GM18868 (cell line): Measurements from ENCODE around the gene HOXD4.

Experiments
- ATAC-seq: cut with Tn5 transposase; IDR thresholded peaks from one replicate; pipeline ENCODE4 v1.9.1; 2021; ENCODE audit warnings: mild to moderate bottlenecking, moderate library complexity; ENCODE audit not compliant: unreplicated experiment

The HOXD4 gene

GRCh38 chr2:176114120-176114929 is 37.0 kb upstream of the HOXD4 start:
- no peak for ATAC-seq

GRCh38 chr2:176114930-176115625 is 36.3 kb upstream of the HOXD4 start:
- no peak for ATAC-seq

GRCh38 chr2:176115883-176116813 is 35.2 kb upstream of the HOXD4 start, which contains the start of gene HOXD10:
TSS of gene HOXD10 (plus strand) at chr2:176116778. CDS start at chr2:176116834, 56 bp downstream.
- no peak for ATAC-seq

GRCh38 chr2:176117162-176117822 is 34.1 kb upstream of the HOXD4 start:
- no peak for ATAC-seq

- no peak for ATAC-seq
Measured at GRCh38 chr2:176117823-176118371, 33.5 kb upstream of the HOXD4 start.

GRCh38 chr2:176118601-176119339 is 32.6 kb upstream of the HOXD4 start:
- ATAC-seq = no peak

GRCh38 chr2:176120364-176121189 is 30.8 kb upstream of the HOXD4 start:
- no peak for ATAC-seq

GRCh38 chr2:176121190-176122051 is 29.9 kb upstream of the HOXD4 start:
- ATAC-seq = no peak

- no peak for ATAC-seq
Measured at GRCh38 chr2:176122052-176122682, 29.2 kb upstream of the HOXD4 start.

- no peak for ATAC-seq
Measured at GRCh38 chr2:176122683-176123410, 28.5 kb upstream of the HOXD4 start, which contains the start of gene HOXD9. TSS of gene HOXD9 (plus strand) at chr2:176122719. CDS start at chr2:176122769, 50 bp downstream.

GRCh38 chr2:176123411-176124109 is 27.8 kb upstream of the HOXD4 start:
- ATAC-seq = no peak

- ATAC-seq = no peak
Measured at GRCh38 chr2:176124110-176124946, 27.0 kb upstream of the HOXD4 start.

GRCh38 chr2:176124947-176125771 is 26.2 kb upstream of the HOXD4 start:
- no peak for ATAC-seq

GRCh38 chr2:176125772-176126054 is 25.6 kb upstream of the HOXD4 start:
- ATAC-seq = no peak
